GM23338 (cell line): ENCODE results near the gene AGRN. TPM values are rescaled to one million over a fixed set of nuclear protein-coding genes. Genes with fewer than 3 reads are reported as not detected.

ENCODE experiments used
- ATAC-seq: fragments of 200-7000 bp; cut with Tn5 transposase; 3 replicates; pipeline ENCODE4 v1.9.1; 2020
- DNase-seq: peaks from one replicate; pipeline ENCODE4 v3.0.0-alpha.2; 2015; ENCODE audit warnings: low spot score
- H2AFZ ChIP-seq: fragments of 200-600 bp; sonication (generic); 2 replicates; pipeline ENCODE4 v1.8.0; 2016; ENCODE audit warnings: antibody characterized with exemption, mild to moderate bottlenecking, moderate library complexity
- H3F3A ChIP-seq: fragments of 200-600 bp; sonication (generic); replicated peaks from 2 replicates; pipeline ENCODE4 v1.8.0; 2017; ENCODE audit warnings: antibody characterized with exemption, mixed run types, low read depth
- H3K27ac ChIP-seq: fragments of 200-600 bp; sonication (generic); 2 replicates; pipeline ENCODE4 v1.6.1; 2016; ENCODE audit warnings: low read depth
- H3K27me3 ChIP-seq: fragments of 200-600 bp; sonication (generic); 2 replicates; pipeline ENCODE4 v1.8.0; 2016; ENCODE audit warnings: mild to moderate bottlenecking, mixed run types, moderate library complexity; ENCODE audit not compliant: insufficient read depth
- H3K36me3 ChIP-seq: fragments of 200-600 bp; sonication (generic); 2 replicates; pipeline ENCODE4 v1.8.0; 2016; ENCODE audit warnings: mild to moderate bottlenecking; ENCODE audit not compliant: insufficient read depth
- H3K4me1 ChIP-seq: fragments of 200-600 bp; sonication (generic); 2 replicates; pipeline ENCODE4 v1.8.0; 2016; ENCODE audit warnings: mild to moderate bottlenecking, moderate library complexity; ENCODE audit not compliant: insufficient read depth
- H3K4me2 ChIP-seq: fragments of 200-600 bp; sonication (generic); 2 replicates; pipeline ENCODE4 v1.7.1; 2017; ENCODE audit warnings: mixed run types
- H3K4me3 ChIP-seq: fragments of 200-600 bp; sonication (generic); 2 replicates; pipeline ENCODE4 v1.6.1; 2016; ENCODE audit warnings: mixed run types
- H3K79me2 ChIP-seq: fragments of 200-600 bp; sonication (generic); replicated peaks from 2 replicates; pipeline ENCODE4 v1.8.0; 2017; ENCODE audit warnings: mild to moderate bottlenecking; ENCODE audit not compliant: insufficient read depth
- H3K9me2 ChIP-seq: fragments of 200-600 bp; sonication (generic); 2 replicates; pipeline ENCODE4 v1.8.0; 2017; ENCODE audit not compliant: insufficient read depth
- H4K20me1 ChIP-seq: fragments of 200-600 bp; sonication (generic); replicated peaks from 2 replicates; pipeline ENCODE4 v1.8.0; 2017; ENCODE audit warnings: mild to moderate bottlenecking; ENCODE audit not compliant: insufficient read depth
- H3K27ac Mint-ChIP-seq: 2 replicates; pipeline ENCODE4 v1.8.0; 2020; ENCODE audit warnings: inconsistent platforms, mild to moderate bottlenecking, moderate library complexity, mixed read lengths
- H3K27me3 Mint-ChIP-seq: 3 replicates; pipeline ENCODE4 v1.8.0; 2022; ENCODE audit warnings: low read depth, mild to moderate bottlenecking, moderate library complexity, mixed read lengths, inconsistent platforms; ENCODE audit not compliant: insufficient read depth, poor library complexity
- H3K36me3 Mint-ChIP-seq: 3 replicates; pipeline ENCODE4 v1.8.0; 2021; ENCODE audit warnings: low read depth, mild to moderate bottlenecking, inconsistent platforms, moderate library complexity, mixed read lengths
- H3K4me1 Mint-ChIP-seq: 3 replicates; pipeline ENCODE4 v1.8.0; 2020; ENCODE audit warnings: mild to moderate bottlenecking, inconsistent platforms, mixed read lengths
- H3K4me3 Mint-ChIP-seq: 3 replicates; pipeline ENCODE4 v1.8.0; 2021; ENCODE audit warnings: moderate library complexity, mild to moderate bottlenecking, inconsistent platforms, mixed read lengths
- H3K9me3 Mint-ChIP-seq: 3 replicates; pipeline ENCODE4 v1.8.0; 2020; ENCODE audit warnings: moderate library complexity, mild to moderate bottlenecking, inconsistent platforms, mixed read lengths
- CREB1 ChIP-seq: fragments of 250-450 bp; sonication (Bioruptor Pico); IDR thresholded peaks from 2 replicates; pipeline ENCODE4 v1.5.0; 2020; ENCODE audit warnings: low read depth, mild to moderate bottlenecking, moderate library complexity
- CTCF ChIP-seq, 2 experiments: fragments of 200-600 bp in 1 of 2; sonication (generic) in 1 of 2; conservative IDR thresholded peaks; 2 replicates each; pipeline versions ENCODE4 v1.5.1 to v1.6.1; 2016 to 2017; ENCODE audit warnings: antibody characterized with exemption in 2 of 2, low read depth in 2 of 2, mild to moderate bottlenecking in 2 of 2, moderate library complexity in 1 of 2
- EZH2 ChIP-seq: fragments of 200-600 bp; sonication (generic); IDR thresholded peaks from one replicate; pipeline ENCODE4 v1.8.0; 2017; ENCODE audit warnings: antibody characterized with exemption, mild to moderate bottlenecking, low read depth; ENCODE audit not compliant: unreplicated experiment
- POLR2AphosphoS5 ChIP-seq: IDR thresholded peaks from 2 replicates; pipeline ENCODE4 v1.6.1; 2016; ENCODE audit warnings: antibody characterized with exemption, low read depth
- REST ChIP-seq: IDR thresholded peaks from one replicate; pipeline ENCODE4 v1.6.1; 2018; ENCODE audit warnings: antibody characterized with exemption; ENCODE audit not compliant: unreplicated experiment
- STAT1 ChIP-seq: IDR thresholded peaks from one replicate; pipeline ENCODE4 v1.6.1; 2016; ENCODE audit warnings: antibody characterized with exemption; ENCODE audit not compliant: unreplicated experiment
- ZNF114 ChIP-seq: fragments of 250-450 bp; sonication (Bioruptor Pico); IDR thresholded peaks from 2 replicates; pipeline ENCODE4 v1.5.0; 2020; ENCODE audit warnings: mild to moderate bottlenecking, moderate library complexity
- ZNF331 ChIP-seq: fragments of 250-450 bp; sonication (Bioruptor Pico); IDR thresholded peaks from 2 replicates; pipeline ENCODE4 v1.5.0; 2020; ENCODE audit warnings: low read depth, mild to moderate bottlenecking, moderate library complexity
- polyA plus RNA-seq: library from polyadenylated mRNA; unstranded; fragments of >200 nt; fragmentation: Nextera tagmentation; extraction: Ambion mirVana; gene quantifications from 2 replicates; pipeline ENCODE4 v1.2.1, GENCODE V29; 2016
- total RNA-seq: library from RNA; depleted of rRNA; stranded (reverse); fragments of >200 nt; shearing (Covaris generic); gene quantifications from 2 replicates; pipeline ENCODE4 v1.2.3, GENCODE V29; 2014
- TF ChIP-seq, protein P1 (sequence below): fragments of 250-450 bp; sonication (Bioruptor Pico); IDR thresholded peaks from 2 replicates; pipeline ENCODE4 v1.5.0; 2020; ENCODE audit warnings: mild to moderate bottlenecking, moderate library complexity

The AGRN gene
- total and polyA plus RNA-seq, 2 experiments from 2014 or later = 12.3 to 185 TPM

- Mint-ChIP-seq H3K27me3 (peaks cover 9% of the 10 kb centered on the region), H3K36me3 (no peaks in the 10 kb centered on the region), H3K9me3 (no peaks in the 10 kb centered on the region), H3K4me3 (peak overlapping the region; percentile 14; the same call in 1 of the 3 replicates), H3K4me1 (no peaks in the 10 kb centered on the region), H3K27ac (no peak overlapping the region)
- TF ChIP-seq STAT1 = no peak
- no peak for TF ChIP-seq ZNF331
- TF ChIP-seq CREB1 = no peak
- TF ChIP-seq POLR2AphosphoS5 = no peak
- no peak for TF ChIP-seq CTCF (conservative IDR thresholded peaks at IDR 0.05; ENCODE audit: low read depth in 2 of 2)
- TF ChIP-seq REST = no peak
- TF ChIP-seq ZNF114 (CRISPR knock-in tag) = no peak
- peak; percentile 8 for DNase-seq
- no peaks in the 10 kb centered on the region for H4K20me1 ChIP-seq
- no peaks in the 10 kb centered on the region for H3K79me2 ChIP-seq
- no peaks in the 10 kb centered on the region for H3F3A ChIP-seq
- no peak for ATAC-seq
- no peaks in the 10 kb centered on the region for H3K9me2 ChIP-seq
- no peak overlapping the region for H3K4me2 ChIP-seq
- H3K27ac ChIP-seq = no peak overlapping the region
- no peaks in the 10 kb centered on the region; the same call in 1 of the 2 replicates for H3K4me1 ChIP-seq
- no peak overlapping the region for H3K4me3 ChIP-seq
- no peak overlapping the region for H2AFZ ChIP-seq
- no peaks in the 10 kb centered on the region for H3K27me3 ChIP-seq
- H3K36me3 ChIP-seq = no peaks in the 10 kb centered on the region
Observed at GRCh38 chr1:1081311-1082238, 61.7 kb downstream of the AGRN start.

DNA sequence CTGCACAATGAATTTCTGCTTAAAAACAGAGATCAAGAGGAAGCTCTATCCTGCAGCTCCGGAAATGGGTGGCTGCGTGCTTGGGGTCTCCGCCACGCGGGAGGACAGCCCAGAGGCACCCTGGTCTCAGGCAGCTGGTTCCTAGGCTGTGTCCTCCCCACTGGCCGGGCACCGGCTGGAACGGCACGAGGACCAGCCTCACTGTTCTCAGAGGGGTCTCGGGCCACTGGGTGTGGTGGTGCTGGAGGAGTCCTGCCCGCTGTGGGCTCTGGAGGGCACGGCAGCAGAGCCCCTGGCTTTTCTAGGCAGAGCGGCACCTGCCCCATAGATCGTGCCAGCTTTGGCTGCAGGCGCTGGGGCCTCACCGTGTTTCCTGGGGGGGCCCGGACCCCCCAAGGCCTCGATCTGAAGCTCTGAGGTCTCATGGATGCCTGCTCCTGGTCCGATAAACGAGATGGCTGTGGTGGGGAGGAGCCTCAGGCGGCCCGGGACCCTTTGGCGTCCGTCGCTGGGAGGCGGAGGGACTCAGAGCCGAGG lies 62.4 kb downstream of the AGRN start:
- H3K27me3 Mint-ChIP-seq = peaks cover 9% of the 10 kb centered on the region
- H4K20me1 ChIP-seq = no peaks in the 10 kb centered on the region
- TF ChIP-seq EZH2 = no peak
- TF ChIP-seq, protein P1, sequence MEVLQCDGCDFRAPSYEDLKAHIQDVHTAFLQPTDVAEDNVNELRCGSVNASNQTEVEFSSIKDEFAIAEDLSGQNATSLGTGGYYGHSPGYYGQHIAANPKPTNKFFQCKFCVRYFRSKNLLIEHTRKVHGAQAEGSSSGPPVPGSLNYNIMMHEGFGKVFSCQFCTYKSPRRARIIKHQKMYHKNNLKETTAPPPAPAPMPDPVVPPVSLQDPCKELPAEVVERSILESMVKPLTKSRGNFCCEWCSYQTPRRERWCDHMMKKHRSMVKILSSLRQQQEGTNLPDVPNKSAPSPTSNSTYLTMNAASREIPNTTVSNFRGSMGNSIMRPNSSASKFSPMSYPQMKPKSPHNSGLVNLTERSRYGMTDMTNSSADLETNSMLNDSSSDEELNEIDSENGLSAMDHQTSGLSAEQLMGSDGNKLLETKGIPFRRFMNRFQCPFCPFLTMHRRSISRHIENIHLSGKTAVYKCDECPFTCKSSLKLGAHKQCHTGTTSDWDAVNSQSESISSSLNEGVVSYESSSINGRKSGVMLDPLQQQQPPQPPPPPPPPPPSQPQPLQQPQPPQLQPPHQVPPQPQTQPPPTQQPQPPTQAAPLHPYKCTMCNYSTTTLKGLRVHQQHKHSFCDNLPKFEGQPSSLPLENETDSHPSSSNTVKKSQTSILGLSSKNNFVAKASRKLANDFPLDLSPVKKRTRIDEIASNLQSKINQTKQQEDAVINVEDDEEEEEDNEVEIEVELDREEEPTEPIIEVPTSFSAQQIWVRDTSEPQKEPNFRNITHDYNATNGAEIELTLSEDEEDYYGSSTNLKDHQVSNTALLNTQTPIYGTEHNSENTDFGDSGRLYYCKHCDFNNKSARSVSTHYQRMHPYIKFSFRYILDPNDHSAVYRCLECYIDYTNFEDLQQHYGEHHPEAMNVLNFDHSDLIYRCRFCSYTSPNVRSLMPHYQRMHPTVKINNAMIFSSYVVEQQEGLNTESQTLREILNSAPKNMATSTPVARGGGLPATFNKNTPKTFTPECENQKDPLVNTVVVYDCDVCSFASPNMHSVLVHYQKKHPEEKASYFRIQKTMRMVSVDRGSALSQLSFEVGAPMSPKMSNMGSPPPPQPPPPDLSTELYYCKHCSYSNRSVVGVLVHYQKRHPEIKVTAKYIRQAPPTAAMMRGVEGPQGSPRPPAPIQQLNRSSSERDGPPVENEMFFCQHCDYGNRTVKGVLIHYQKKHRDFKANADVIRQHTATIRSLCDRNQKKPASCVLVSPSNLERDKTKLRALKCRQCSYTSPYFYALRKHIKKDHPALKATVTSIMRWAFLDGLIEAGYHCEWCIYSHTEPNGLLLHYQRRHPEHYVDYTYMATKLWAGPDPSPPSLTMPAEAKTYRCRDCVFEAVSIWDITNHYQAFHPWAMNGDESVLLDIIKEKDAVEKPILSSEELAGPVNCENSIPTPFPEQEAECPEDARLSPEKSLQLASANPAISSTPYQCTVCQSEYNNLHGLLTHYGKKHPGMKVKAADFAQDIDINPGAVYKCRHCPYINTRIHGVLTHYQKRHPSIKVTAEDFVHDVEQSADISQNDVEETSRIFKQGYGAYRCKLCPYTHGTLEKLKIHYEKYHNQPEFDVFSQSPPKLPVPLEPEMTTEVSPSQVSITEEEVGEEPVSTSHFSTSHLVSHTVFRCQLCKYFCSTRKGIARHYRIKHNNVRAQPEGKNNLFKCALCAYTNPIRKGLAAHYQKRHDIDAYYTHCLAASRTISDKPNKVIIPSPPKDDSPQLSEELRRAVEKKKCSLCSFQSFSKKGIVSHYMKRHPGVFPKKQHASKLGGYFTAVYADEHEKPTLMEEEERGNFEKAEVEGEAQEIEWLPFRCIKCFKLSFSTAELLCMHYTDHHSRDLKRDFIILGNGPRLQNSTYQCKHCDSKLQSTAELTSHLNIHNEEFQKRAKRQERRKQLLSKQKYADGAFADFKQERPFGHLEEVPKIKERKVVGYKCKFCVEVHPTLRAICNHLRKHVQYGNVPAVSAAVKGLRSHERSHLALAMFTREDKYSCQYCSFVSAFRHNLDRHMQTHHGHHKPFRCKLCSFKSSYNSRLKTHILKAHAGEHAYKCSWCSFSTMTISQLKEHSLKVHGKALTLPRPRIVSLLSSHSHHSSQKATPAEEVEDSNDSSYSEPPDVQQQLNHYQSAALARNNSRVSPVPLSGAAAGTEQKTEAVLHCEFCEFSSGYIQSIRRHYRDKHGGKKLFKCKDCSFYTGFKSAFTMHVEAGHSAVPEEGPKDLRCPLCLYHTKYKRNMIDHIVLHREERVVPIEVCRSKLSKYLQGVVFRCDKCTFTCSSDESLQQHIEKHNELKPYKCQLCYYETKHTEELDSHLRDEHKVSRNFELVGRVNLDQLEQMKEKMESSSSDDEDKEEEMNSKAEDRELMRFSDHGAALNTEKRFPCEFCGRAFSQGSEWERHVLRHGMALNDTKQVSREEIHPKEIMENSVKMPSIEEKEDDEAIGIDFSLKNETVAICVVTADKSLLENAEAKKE (CRISPR knock-in tag) = no peak

More for the DNA sequence above, 62.4 kb downstream of the AGRN start:
- Histone ChIP-seq H3K9me2 (no peaks in the 10 kb centered on the region), H3K36me3 (no peaks in the 10 kb centered on the region), H3K4me2 (no peak overlapping the region), H3K4me1 (no peaks in the 10 kb centered on the region; the same call in 1 of the 2 replicates), H2AFZ (no peak overlapping the region), H3K4me3 (no peak overlapping the region), H3K79me2 (no peaks in the 10 kb centered on the region), H3F3A (no peaks in the 10 kb centered on the region), H3K27ac (no peak overlapping the region), H3K27me3 (no peaks in the 10 kb centered on the region)
- Mint-ChIP-seq H3K27ac (no peak overlapping the region), H3K4me3 (no peak overlapping the region), H3K9me3 (no peaks in the 10 kb centered on the region), H3K4me1 (no peaks in the 10 kb centered on the region), H3K36me3 (no peaks in the 10 kb centered on the region)
- ATAC-seq (no peak), DNase-seq (peak; percentile 0)
